ENCODE data around the gene ERGIC1.
"Not testable (repeated sequence)": the region's sequence is repeated elsewhere in the genome, so short reads cannot be mapped to it uniquely, and the experiment has no call there.

ERGIC1 gene

GRCh38 chr5:172859966-172860365 is 25.9 kb downstream of the ERGIC1 start:
- intact Hi-C loops (cut with DNase I), result no loop called here
- no peak for DNase-seq

DNA sequence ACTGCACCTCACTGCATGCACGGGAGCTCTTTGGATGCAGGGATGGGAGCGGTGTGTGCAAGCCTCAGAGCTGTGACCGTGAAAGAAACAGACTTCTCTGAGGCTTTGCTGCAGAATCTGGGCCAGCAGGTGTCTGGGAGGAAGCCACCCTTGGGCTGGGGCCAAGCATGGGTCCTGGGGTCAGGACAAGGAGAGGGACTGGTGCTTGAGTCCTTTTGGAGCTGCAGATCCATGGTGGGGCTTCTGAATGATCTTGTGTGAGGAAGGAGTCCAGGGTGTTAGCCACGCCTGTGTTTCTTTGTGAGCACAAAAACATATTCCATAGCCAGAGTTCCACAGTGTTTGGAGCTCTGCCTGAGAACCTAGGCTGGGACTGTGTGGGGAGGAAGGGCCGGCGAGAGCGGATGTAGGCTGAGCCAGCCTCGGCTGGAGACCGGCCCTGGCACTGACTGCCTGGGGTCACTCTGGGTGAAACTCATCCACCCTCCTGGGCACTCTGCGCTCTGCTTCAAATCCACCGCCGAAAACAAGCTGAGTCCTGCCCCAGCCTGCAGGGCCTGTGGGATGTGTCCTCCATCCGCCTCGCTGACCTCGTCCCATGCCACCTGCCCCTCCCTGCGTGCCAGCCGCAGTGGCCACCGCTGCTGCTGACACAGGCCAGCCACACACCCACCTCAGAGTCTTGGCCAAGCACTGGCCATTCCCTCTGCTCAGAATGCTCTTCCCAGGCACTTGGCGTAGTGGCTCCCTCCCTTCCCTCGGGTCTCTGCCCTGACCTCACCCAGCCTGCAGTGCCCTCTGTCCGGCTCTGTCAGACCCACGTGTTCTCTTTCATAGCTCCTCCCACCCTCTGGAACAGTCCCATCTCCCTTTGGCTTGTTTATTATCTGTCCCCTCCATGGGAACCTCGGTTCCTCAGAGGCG is 26.7 kb downstream of the ERGIC1 start:
- peak; percentile 55 to 94 (median 70) for DNase-seq
- intact Hi-C loops (cut with DNase I), result no loop called here

GRCh38 chr5:172861461-172861860 is 27.4 kb downstream of the ERGIC1 start:
- DNase-seq, result no peak
- intact Hi-C loops (cut with DNase I), result no loop called here

- peak in 1 of 10 donors; percentile 12 for DNase-seq
- intact Hi-C loops (cut with DNase I), result no loop called here
Measured at GRCh38 chr5:172862165-172862801, 28.2 kb downstream of the ERGIC1 start.

DNA sequence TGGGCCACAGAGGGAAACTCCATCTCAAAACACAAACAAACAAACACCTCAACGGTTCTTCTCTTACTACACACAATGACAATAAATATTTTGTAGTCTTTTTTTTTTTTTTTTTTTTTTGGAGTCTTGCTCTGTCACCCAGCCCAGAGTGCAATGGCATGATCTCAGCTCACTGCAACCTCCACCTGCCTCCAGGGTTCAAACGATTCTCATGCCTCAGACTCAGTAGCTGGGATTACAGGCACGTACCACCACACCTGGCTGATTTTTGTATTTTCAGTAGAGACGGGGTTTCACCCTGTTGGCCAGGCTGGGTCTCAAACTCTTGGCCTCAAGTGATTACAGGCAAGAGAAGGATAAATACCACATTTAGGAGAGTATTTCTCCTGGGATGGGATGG is 30.1 kb downstream of the ERGIC1 start:
- DNase-seq; intact Hi-C loops (cut with DNase I): not testable (repeated sequence)

- DNase-seq, result peak in 1 of 10 donors; percentile 4
- intact Hi-C loops (cut with DNase I), result no loop called here
Measured at GRCh38 chr5:172864747-172865146, 30.7 kb downstream of the ERGIC1 start.

- intact Hi-C loops (cut with DNase I), result no loop called here
Measured at GRCh38 chr5:172866378-172866777, 32.3 kb downstream of the ERGIC1 start.

DNA sequence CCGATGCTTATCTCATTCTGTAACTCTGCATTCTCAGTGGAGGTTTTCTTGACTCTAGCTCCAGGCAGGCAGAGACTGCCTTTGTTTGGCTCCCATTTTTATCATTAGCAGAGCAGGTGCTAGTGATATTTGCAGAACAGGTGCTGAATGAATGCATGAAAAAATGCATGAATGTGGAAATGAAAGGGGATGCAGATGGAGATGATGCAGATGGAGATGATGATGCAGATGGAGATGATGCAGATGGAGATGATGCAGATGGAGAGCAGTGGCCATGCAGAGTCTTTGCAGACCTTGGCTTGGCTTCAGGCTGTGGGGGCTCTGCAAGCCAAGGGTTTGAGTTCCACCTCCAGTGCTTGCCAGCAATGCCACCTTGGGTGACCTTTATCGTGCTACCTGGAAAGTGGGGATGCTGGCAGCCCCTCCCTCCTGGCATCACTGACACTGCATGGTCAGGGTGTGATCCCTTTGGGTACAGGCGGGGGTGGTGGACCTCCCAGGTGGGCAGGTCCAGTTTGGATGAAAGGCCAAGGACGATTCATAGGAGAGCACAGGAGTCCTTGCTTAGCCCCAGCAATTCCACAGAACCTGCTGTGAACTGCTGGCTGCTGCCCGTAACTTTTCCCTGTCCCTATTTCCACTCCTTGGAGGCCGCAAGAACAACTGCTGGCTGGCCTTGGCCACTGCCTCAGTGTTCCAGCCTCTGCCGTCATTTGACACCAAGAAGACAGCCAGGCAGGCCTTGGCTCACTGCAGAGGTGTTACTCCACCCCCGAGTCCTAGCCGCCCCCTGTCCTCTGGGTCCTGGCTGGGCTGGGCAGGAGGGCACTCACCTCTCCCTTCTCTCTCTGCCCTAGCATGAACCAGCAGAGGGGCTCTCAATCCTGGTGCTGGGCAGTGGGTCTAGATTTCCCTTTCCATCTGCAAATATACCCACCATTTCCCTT is 33.0 kb downstream of the ERGIC1 start:
- intact Hi-C loops (cut with DNase I), result no loop called here
- DNase-seq, result peak in 1 of 10 donors; percentile 53

More at GRCh38 chr5:172866378-172866777, 32.3 kb downstream of the ERGIC1 start:
- DNase-seq, result peak in 1 of 10 donors; percentile 54

DNA sequence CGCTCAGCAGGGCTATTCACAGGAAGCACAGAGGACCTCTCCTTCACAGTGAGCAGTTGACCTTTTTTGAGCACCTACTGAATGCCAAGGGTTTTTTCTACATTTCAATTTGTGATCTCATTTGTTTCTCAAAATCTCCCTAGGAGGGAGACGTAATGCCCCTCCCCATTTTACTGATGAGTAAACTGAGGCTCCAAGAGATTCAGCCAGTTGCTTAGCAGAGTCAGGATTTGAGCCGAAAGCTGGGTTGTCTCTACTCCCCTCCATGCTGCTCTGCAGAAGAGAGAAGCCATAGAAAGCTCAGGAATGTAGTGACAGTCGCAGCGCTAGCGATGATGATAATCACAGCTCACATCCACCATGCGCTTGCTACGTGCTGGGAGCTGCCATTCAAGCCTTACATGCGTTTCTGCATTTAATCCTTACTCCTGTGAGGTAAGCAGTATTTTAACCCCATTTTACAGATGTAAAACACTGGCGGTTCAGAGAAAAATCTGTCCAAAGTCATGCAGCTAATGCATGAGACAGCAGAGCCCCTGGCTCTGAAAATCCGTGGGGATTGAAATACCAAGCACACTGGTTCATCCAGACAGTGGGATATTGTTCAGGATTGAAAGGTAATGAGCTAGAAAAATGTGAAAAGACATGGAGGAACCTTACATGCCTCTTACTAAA is 33.8 kb downstream of the ERGIC1 start:
- intact Hi-C loops (cut with DNase I), result loop anchor here (2.0 kb wide), 1 partner anchor 97 kb away; the partner anchor contains the start of gene DUSP1
- DNase-seq, result no peak

- intact Hi-C loops (cut with DNase I), result loop anchor here (2.0 kb wide), 1 partner anchor 98 kb away; the partner anchor contains the start of gene DUSP1
- DNase-seq, result no peak
Measured at GRCh38 chr5:172868436-172868923, 34.4 kb downstream of the ERGIC1 start.

DNA sequence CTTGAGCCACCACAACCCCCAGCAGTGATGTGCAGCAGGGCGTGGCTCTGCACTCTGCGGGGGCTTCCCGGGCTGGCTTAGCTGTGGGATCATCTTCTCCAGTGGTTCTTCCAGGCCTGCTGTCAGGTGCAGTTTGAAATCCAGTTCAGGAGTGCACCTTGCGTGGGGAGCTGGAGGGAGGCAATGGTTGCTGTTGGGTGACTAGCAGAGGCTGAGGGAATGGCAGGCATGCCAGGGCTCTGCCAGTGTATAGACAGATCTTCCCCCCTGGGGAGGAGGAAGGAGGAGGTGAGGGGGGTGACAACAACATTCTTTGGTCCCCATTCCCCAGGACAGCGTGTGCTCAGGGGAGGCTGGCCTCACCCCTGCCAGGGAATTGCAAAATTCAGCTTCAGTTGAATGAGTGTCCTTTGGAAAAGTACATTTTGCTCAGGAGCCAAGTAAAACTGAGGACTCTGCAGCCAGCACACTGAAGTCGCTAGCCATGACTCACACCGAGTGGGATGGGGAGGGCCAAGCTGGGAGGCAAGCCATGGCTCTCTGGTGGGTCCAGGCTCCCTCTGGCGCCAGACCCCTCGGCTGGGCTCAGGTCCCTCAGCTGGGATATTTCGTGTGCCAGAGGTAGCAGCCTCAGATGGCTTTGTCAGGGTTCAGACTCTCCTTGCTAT is 35.0 kb downstream of the ERGIC1 start:
- intact Hi-C loops (cut with DNase I), result loop anchor here (2.0 kb wide), 1 partner anchor 98 kb away; the partner anchor contains the start of gene DUSP1
- peak; percentile 46 to 95 (median 74) for DNase-seq

- intact Hi-C loops (cut with DNase I), result loop anchor here (2.0 kb wide), 1 partner anchor 99 kb away; the partner anchor contains the start of gene DUSP1
- no peak for DNase-seq
Measured at GRCh38 chr5:172869691-172870090, 35.6 kb downstream of the ERGIC1 start.

GRCh38 chr5:172870291-172870714 is 36.3 kb downstream of the ERGIC1 start:
- intact Hi-C loops (cut with DNase I), result no loop called here
- DNase-seq, result no peak

DNA sequence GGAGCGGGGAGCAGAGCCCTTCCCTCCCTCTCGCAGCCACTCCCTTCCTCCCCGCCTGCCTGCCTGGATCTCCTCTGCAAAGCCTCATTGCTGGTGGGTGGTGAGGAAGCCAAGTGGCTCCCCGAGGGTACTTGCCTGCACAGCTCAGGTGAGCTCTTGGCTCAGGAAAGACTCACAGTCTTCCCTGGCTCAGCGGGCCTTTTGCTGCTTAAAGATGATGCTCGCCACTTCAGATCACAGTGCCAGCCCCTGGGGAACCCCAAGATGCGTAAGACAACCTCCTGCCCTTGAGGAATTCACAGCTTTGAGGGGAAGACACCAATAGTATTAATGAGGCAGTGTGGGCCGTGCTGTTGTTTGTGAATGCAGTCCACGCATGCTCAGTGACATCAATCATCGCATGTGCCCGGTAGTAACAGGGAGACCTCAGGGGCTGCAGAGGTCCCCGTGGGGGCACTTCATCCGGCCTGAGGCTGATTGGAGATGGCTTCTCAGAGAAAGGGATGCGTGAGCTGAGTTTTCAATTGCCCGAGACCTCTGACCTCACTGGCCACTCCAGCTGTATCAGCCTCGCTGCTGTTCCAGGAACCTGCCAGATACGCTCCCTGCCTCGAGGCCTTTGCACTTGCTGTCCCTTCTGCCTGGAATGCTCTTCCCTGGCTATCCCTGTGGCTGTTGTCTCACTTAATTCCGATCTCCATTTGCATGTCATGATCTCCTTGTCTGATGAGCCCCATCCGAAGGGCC is 36.8 kb downstream of the ERGIC1 start:
- DNase-seq, result peak in 1 of 10 donors; percentile 48
- intact Hi-C loops (cut with DNase I), result no loop called here

DNA sequence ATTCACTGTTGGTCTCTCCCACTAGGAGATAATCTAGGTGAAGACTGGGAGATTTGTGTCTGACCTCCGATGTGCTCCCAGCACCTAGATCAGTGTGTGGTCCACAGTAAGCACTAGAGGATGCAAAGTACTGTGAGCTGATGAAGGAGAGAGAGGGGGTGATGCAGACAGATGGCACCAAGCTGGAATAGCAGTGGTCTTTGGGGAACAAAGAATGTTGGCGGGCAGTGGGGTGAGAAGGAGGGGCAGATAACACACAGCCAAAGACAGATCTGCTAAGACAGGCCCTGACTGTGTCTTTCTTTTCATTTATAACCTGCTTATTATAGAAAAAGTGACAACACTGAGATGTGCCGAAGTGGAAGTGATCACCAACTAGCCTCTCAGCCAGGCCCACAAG is 37.5 kb downstream of the ERGIC1 start:
- intact Hi-C loops (cut with DNase I), result no loop called here
- no peak for DNase-seq

DNA sequence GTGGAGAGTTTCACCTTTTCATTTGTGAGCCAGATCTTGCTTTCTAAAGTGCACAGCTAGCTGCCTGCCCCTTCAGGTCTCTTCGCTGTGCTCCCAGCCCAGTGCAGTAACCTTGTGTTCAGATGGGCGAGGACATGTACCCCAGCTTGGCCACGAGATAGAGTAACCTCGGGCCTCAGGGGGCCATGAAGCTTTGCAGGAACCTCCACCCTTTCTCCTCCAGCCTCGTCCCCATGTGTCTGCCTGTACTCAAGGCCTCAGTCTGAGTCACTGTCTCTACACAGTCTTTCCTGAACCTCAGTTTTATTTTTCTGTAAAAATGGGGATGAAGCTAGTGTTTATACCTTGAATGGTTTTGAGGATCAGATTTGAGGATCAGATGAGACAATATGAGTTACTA is 37.9 kb downstream of the ERGIC1 start:
- intact Hi-C loops (cut with DNase I), result no loop called here
- no peak for DNase-seq

DNA sequence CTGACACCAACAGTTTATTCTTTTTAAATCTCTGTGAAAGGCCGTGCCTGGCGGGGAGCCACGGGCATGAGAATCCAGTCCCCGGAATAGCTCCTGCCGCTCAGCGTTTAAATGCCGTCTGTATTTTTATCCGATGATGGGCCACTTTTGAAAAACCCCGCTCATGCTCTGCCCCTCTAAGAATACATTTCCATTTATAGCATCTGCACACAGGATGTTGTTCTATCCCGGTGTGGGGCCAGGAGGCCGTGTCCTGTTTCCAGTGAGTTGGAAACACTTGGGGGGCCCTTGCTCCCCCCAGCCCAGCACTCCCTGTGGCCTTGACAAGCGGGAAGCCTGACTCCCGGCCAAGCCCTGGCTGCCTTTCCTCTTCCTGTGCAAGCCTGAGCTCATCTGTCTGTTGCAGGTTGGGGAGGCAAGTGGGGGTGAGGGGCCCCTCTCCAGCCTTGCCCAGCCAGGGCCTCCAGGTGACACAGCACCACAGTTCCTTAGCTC is 39.0 kb downstream of the ERGIC1 start:
- peak in 9 of 10 donors; percentile 50 to 95 (median 75) for DNase-seq
- intact Hi-C loops (cut with DNase I), result no loop called here

DNA sequence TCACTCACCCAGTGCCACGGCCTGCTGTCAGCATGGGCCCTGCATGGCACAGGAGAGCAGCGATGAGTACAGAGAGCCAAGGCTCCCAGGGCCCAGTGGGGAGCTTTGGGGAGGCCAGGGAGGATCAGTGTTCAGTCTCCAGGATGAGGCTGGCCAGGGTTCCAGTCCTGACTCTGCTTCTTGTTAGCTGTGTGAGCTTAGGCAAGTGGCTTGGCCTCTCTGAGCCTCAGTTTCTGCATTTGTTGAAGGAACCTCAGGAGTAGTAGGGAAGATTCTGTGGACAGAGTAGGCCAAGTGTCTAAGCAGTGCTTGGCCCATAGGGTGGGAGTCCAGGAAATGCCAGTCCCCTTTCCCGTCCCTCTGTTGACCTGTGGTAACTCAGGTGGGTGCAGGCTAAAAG is 39.5 kb downstream of the ERGIC1 start:
- no peak for DNase-seq
- intact Hi-C loops (cut with DNase I), result no loop called here
